ENCODE results near the gene MUC4.
"Not testable (repeated sequence)": the region's sequence is repeated elsewhere in the genome, so short reads cannot be mapped to it uniquely, and the experiment has no call there.

Gene MUC4

DNA sequence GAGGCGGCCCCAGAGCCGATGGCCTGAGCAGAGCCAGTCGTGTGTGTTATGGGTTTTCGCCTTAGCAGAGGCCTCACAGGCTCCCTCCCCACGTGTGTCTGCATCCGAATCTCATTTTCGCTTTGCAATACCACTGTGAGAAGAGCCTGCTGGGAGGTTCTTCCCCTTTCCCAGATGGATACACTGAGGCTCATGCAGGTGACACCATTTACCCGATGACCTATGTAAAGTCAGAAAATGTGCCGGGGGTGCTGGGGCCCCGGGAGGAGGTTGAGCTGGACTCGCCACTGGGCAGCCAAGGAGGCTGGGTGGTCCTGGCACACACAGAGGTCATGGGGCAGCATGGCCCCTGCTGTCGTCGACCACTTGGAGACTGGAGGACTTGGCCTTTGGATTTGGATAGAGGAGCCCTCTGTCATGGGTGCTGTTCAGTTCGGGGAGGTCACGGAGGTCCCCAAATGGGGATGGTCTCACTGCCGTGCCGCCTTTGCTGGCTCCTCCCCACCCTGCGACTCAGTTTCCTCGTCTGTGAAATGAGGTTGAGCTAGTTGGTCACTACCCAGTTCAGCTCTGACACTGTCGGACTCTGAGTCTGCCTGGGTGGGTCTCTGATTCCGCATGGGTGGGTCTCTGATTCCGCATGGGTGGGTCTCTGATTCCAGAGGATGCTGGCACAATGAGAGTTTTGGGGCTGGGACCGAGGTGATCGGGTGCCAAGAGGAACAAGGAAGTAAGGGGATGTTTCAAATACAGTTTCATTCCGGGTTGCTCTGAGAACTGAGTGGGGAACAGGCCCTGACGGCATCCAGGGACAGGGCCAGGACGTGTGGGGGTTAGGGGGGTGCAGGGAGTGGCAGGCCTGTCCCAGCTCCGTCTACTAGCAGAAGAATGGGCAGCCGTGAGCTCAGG is 23.2 kb upstream of the MUC4 start:
- no peak for DNase-seq (ENCODE audit: low spot score)

DNA sequence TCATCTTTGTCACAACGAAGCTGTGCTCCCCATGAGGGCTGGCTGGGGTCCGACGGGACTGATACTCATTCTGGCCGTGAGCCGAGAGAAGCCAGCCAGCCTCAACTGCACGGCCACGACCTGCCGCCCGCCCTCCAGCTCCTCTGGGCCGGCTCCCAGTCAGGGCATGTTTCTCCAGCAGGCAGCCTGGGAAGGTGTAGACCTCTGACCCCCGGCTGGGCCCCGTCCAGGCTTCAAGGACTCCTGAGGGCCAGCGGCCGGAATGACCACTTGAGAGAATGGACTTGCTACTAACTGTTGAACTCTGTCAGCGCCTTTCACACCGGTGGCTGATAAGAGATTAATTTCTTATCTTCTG is 18.1 kb upstream of the MUC4 start:
- DNase-seq (ENCODE audit: low spot score), result no peak

DNA sequence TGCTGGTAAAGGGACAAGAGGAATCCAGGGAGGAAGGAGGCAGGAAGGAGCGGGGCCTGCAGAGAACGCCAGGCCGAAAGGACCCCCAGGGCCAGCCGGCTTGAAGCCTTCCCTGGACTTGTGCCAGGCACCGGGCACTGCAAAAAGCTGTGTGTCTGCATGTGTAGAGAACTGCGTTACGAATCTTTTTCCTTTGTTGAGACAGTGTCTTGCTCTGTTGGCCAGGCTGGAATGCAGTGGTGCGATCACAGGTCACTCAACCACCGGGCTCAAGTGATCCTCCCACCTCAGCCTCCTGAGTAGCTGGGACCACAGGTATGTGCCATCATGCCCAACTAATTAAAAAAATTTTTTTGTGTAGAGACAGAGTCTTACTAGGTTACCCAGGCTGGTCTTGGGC is 17.0 kb upstream of the MUC4 start:
- no peak for DNase-seq (ENCODE audit: low spot score)

DNA sequence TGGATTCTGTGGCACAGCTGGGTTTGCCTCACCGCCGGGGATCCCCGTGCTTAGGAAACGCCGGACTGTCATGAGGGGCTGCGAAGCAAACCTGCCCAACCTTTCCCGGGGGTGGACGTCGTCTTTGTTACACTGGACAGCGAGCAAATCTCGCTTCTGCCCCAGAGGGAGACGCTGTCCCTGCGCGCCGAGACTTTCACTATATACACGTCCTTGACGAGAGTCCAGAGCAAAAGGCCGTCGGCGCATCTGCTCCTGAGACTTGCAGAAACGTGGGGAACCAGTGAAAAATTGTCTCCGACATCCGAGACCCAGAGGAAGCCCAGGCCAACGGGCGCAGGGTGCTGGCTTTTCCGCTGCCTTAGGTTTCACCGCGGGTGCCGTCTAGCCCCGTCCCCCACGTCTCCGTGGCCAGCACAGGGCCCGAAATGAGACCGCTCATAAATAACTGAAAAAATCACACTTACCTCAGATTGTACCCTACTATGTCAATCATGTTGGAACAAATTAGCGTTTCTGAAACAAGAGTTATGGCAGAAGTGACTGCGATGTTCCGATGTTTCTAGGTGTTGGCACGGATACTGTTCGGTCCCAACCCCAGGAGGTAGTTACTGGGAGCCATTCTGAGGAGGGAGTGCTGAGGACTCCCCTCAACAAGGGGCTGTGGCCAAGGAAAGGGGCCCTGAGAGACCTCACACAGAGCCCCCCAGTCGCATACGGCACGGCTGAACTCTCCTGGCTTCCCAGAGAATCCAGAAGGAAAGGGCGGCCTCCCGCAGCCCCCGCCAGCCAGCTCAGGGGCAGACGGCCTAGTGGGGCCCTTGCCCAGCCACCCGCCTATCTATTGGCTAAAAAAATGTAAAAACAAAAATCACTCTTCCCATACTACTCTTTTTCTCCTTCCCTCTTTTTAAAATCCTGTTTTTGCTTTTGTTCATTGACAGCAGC is 14.4 kb upstream of the MUC4 start:
- no peak for DNase-seq (ENCODE audit: low spot score)

DNA sequence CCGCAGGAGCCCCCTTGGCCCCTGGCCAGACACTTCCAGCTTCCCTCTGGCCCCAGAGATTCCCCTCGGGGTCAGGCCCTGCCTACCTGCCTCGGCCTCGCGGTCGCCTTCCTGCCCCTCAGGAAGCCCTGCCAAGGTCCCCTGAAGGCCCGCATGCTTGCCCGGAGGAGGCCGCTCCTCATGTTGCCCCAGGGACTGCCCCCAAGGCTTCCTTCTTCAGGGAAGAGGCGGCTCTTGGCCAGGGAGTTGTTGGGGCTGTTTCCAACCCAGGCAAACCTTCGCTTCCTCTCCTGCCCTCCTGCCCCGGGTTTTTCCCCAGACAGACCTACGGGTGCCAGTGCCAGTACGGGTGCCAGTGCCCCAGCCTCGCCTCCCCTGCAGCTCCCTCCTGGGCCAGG is 13.5 kb upstream of the MUC4 start:
- DNase-seq (ENCODE audit: low spot score), result no peak

DNA sequence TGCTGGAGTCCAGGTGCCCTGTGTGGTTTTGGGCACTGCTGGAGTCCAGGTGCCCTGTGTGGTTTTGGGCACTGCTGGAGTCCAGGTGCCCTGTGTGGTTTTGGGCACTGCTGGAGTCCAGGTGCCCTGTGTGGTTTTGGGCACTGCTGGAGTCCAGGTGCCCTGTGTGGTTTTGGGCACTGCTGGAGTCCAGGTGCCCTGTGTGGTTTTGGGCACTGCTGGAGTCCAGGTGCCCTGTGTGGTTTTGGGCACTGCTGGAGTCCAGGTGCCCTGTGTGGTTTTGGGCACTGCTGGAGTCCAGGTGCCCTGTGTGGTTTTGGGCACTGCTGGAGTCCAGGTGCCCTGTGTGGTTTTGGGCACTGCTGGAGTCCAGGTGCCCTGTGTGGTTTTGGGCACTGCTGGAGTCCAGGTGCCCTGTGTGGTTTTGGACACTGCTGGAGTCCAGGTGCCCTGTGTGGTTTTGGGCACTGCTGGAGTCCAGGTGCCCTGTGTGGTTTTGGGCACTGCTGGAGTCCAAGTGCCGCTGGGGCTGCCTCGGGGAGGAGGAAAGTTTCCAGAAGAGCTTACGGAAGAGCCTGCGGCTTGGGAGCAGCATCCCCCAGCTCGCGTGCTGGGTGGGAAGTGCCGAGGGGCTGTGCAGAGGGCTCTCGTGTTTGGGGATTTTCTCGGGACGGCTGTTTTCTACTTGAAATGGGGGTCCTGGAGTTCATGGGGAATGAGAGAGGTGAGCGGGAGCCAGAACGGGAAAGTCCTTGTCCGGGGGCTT is 12.9 kb upstream of the MUC4 start:
- not testable (repeated sequence) for DNase-seq (ENCODE audit: low spot score)

DNA sequence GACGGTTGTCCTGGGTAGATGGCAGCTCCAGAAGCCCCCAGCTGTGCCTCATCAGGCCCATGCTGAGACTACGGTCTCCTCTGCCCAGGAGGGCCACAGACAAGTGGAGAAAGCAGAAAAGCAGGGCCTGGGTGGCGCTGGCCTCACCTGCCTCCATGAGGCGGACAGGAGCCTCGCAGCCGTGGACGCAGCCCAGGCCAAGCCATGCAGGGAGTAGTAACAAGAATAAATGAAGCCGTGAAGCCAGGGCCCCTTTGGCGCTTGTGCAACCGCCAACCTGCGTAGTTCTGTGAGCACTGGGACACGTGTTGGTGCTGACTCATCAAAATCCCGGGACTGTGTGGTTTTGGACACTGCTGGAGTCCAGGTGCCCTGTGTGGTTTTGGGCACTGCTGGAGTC is 12.3 kb upstream of the MUC4 start:
- no peak for DNase-seq (ENCODE audit: low spot score)

DNA sequence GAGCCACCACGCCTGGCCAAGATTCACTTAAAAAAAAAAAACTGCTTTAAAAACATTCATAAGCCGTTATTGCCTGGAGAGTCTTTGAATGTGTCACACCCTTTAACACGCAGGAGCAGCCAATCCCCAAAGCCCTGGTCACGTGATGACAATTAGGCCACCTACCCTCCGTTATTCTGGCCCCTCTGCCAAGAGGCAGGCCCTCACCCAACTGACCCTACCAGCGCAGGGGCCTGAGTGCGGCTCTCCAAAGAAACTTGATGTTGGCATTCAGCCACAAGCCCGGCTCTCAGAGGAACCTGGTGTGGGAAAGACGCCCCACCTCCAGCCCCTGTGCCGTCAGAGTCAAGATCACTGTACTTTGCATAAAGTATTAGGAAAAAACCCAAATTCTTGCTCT is 11.6 kb upstream of the MUC4 start:
- no peak for DNase-seq (ENCODE audit: low spot score)

DNA sequence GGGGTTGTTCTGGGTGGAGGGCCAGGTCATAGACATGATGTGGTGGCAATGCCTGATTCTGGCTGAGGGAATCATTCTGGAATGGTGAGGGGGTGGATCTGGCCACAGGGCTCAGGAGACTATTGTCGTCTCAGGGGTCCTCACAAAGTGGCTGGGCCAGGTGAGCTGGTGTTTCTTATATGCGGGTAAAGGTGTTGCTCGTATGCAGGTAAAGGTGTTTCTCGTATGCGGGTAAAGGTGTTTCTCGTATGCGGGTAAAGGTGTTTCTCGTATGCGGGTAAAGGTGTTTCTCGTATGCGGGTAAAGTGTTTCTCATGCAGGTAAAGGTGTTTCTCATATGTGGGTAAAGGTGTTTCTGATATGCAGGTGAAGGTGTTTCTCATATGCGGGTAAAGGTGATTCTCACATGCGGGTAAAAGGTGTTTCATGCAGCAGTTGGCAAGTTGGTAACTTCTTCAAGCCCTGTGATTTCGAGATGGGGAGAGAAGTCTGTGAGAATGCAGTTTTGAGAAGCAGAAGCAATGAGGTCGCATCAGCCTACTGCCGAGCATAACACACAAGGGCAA is 10.5 kb upstream of the MUC4 start:
- DNase-seq (ENCODE audit: low spot score), result no peak

DNA sequence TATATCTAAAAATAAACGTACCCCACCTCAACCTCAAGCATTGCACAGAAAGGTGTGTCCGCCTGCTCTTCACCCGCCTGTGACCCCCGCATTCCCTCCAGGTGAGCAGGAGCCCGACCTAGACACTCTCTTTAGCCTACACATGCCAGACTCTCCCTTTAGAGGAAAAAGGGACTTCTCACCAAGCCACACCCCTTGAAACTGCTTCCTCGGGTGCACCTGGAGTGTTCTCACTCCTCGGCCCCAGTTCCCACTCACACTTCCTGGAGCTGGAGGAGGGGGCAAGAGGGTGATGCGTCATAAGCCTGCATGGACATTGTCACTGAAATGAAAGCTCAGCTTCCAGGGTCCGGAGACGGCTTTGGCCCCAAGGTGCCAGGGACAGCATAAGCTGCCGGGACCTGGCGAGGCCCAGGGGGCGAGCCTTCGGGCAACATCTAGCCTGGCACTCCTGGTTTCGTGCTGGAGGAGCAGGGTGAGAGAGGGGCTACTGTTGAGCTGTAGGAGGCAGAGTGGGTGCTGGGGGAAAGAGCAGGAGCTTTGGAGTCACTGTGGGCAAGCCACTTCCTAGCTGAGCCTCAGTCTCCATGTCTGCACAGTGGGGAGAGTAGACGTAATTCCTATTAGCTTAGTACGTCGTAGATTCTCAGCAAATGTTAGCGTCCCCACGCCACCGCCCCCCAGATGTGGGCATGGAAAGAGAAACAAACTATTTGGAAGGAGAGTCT is 9.8 kb upstream of the MUC4 start:
- no peak for DNase-seq (ENCODE audit: low spot score)

DNA sequence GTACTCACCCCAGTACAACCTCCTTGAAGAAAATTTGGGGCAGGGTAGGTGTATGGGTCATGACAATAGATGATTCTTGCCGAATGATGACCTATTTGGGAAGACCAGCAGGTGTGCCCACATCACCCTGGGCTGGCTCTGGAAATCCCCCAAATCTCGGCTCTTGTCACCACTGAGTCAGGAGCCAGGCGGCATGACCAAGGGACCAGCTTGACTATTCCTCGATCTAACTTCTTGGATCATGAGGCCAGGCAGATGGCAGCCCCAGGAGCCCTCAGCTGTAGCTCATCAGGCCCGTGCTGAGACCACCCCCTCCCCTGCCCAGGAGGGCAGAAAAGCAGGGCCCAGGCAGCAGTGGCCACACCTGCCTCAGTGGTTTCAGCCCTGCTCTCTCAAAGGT is 9.2 kb upstream of the MUC4 start:
- no peak for DNase-seq (ENCODE audit: low spot score)

DNA sequence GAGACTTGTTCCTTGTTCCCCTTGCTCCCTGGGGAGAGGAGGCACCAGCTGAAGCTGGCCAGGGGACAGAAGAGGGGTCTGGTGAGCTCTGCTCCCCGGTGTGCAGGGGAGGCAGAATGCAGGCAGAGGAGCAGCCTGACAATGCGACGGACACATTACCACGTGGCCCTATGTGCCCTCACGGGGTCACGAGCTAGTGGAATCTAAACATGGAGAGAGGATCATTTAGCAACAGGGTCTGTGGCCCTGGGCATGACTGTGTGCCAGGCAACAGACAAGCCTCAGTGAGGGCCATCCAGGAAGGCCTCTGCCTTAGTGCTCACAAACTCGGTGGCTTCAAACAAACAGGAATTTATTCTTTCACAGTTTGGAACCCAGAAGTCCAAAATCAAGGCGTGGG is 8.5 kb upstream of the MUC4 start:
- no peak for DNase-seq (ENCODE audit: low spot score)

DNA sequence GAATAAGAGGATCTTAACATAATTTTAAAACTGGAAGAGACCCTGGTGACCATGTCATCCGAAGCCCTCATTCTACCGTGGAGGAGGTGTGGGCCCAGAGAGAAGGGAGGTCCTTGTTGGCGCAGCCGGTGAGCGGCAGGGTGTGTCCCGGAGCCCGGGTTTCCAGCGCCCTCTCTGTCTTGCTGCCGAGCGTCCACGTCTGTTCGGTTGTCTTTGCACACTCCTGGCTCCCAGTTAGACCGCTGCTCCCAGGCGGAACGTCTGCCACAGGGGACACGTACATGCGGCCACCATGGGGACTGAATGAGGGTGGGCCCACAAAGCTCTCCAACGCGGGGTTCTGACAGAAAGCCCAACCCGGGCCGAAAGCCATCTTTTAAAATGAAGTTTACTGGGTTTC is 6.6 kb upstream of the MUC4 start:
- DNase-seq (ENCODE audit: low spot score), result no peak

DNA sequence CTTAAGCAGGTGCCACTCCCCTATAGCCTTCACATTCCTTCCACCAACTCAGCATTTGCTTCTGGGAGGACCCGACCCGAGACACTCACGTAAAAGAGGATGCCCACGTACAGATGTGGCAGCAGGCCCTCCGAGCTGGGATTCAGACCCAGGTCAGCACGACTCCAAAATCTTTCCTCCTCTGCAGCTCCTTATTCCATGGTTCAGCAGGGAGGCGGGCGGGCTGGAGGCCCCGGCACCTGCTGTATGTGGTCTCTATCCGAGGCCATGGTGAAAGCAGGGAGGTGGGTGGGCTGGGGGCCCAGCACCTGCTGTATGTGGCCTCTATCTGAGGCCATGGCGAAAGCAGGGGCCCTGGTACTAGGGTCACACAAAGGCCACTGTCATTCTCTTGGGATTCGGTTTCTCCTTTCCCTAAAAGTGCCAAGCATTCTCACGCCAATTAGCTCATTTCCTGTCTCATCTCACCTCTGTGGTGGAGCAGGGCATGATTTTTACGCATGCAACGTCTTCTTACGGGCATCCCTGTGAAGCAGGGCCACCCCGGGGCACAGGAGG is 5.9 kb upstream of the MUC4 start:
- DNase-seq (ENCODE audit: low spot score), result no peak

DNA sequence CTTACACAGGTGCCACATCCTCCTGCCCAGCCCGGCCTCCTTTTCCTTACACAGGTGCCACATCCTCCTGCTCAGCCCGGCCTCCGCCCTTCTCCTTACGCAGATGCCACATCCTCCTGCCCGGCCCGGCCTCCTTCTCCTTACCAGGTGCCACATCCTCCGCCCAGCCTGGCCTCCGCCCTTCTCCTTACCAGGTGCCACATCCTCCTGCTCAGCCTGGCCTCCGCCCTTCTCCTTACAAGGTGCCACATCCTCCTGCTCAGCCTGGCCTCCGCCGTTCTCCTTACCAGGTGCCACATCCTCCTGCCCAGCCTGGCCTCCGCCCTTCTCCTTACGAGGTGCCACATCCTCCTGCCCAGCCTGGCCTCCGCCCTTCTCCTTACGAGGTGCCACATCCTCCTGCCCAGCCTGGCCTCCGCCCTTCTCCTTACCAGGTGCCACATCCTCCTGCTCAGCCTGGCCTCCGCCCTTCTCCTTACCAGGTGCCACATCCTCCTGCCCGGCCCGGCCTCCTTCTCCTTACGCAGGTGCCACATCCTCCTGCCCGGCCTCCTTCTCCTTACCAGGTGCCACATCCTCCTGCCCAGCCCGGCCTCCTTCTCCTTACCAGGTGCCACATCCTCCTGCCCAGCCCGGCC is 4.7 kb upstream of the MUC4 start:
- not testable (repeated sequence) for DNase-seq (ENCODE audit: low spot score)

DNA sequence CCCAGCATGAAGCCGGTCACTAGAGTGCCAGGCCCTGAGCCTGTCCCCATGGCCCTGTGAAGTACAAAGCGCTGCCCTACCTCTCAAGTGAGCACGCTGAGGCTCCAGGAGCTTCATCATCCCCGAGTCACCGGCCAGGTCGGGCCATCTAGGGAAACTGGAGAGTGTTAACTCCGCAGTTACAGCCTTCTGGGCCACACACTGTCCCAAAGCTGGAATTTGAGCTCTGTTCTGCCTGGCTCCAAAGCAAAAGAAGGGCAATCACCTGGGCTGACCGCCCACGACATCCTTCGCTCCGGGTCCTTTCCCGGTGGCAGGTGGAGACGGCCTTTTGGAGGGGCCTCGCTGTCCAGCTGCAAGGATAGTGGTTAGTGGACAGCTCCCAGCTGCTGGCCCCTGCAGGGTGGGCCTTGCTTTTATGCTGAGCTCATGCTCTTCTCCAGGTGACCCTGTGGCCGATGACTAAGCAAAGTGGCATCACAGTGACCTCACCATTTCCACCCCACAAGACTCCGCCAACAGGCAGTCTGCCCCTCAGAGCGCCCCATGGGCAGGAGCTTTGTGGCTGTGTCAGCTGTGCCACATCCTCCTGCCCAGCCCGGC is 3.5 kb upstream of the MUC4 start:
- DNase-seq (ENCODE audit: low spot score), result no peak

DNA sequence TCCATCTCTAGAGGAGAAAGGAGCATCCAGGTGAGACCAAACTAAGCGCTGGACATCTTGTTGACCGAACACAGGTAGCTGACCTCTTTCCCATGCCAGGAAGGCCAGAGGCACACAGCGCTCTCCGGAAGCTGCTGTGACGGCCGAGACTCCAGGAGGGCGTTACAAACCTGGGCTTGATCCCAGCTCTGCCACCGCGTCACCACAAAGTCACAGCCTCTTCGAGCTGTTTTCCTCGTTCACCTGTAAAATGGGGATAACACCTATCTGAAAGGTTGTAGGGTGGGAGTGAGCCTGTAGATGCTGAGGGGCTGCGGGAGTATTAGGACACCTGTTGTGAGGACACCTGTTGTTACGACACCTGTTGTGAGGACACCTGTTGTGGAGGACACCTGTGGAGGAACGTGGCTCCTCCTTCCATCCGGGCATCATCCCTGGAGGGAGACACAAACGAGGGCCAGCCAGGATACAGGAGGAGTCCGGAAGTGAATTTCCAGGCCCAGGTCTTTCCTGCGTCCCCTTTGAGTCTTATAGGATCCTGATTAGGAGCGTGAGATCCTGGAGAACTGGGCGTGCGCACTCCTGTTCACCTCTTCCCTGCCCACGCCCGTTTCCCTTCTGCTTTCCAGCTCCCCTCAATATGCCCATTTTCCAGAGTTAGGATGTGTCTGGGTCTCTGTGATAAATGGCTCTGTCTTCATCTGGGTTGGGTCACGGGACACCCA is 2.3 kb upstream of the MUC4 start:
- no peak for DNase-seq (ENCODE audit: low spot score)

DNA sequence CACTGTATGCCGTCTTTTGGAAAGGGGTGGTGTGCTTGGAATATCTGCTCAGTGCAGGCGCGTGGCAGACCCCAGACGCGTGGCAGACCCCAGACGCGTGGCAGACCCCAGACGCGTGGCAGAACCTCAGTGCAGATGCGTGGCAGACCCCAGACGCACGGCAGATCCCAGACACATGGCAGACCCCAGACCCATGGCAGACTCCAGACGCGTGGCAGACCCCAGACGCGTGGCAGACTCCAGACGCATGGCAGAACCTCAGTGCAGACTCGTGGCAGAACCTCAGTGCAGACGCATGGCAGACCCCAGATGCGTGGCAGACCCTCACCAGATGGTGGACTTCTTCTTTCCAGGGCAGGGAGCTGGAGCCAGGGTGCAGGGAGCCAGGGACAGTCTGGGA is 637 bp upstream of the MUC4 start:
- DNase-seq (ENCODE audit: low spot score), result no peak

DNA sequence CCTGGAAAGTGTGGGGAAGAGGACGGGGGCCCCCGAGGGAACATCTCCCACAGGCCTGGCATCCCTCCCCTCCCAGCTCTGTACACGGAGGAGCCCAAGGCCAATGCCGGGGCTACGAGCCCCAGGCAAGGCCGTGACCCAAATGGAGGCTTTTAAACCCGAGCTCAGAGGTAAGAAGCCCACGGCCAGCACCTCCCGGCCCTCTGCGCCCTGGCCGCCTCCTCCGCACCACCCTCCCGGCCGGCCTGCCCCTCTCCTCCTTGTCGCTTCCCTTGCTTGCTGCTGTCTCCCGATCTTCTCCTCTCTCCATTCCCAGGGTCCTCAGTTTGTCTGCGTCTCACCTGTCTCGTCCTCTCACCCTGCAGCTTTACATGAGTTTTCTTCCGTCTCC is 1.3 kb downstream of the MUC4 start:
- DNase-seq (ENCODE audit: low spot score), result no peak

Measured in hematopoietic multipotent progenitor cell treated with erythropoietin and hydrocortisone succinate and interleukin-3 and kit ligand, for 17 days (in vitro differentiated cells).